Activated gamma-delta T cell treated with anti-CD3 and anti-CD28 coated beads, Interleukin-2, amount 50 U/mL, for 16 hours (primary cell): ENCODE measurements around the gene ABCA4.

Experiments used
- DNase-seq: peaks from one replicate; pipeline ENCODE4 v3.0.0-alpha.2; 2020; ENCODE audit warnings: low read depth

The ABCA4 gene

DNA sequence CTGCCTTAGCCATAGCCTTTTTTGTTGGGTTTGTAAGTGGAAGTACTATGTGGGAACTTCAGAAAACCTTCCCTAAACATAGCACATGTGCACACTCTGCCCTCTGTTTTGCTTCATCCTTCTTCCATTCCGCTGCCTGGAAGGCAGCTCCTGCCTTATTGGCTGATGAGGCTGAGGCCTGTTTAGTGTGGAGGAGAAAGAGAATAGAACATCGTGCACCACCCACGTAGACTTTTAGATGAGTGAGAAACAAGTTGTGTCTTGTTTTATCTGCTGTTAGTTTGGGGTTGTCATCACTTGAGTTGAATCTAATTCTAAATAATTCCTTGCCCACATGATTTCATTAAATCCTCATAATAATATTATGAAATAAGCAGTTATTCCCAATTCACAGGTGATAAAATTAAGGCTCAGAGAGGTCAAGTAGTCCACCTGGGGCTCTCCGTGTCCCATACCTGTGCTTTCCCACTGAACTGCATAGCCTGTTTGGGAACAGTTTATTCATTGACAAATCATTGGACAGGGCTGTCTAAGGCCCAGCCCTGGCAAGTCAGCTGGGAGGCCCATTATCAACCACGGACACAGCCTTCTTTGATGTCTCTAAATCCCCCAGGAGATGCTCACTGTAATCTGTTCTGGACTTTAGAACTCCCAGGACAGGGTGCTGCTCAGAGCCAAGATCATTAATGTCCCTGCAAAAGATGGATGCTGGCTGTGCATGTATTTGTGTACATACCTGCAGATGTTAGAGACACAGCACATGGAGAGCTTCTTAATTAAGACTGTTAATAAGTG lies 93.0 kb downstream of the ABCA4 start:
- no peak for DNase-seq

DNA sequence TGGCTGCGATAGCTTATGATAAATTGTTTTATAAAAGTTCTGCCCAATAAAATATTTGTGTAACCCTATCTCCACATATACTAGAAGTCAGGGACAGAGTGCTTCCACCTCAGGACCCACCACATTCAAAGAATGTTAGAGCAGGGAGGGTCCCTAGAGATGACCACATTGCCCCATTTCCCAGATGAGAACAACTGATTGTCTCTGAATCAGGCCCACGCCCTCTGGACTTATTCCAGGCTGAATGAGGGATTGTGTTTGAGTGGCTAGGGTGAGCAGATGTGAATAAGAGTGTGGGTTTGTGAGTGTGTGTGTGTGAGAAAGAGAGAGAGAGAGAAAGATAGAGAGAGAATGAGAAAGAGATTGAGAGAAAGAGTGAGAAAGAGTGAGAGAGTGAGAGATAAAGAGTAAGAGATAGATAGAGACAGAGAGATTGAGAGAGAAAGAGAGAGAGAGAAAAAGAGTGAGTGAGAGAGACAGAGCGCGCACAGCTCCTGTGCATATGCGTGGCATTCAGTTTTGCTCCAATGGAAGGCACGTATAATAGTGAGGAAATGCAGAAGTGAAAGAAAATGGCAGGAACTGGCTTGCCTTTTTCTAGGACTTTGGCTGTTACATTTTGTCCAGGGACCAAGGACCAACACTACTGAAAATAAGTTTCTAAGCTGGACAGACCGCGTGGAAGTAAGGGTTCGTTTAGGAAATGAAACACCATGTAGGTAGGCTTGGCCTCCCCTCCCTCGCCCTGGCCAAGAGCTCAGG lies 94.1 kb downstream of the ABCA4 start:
- no peak for DNase-seq

DNA sequence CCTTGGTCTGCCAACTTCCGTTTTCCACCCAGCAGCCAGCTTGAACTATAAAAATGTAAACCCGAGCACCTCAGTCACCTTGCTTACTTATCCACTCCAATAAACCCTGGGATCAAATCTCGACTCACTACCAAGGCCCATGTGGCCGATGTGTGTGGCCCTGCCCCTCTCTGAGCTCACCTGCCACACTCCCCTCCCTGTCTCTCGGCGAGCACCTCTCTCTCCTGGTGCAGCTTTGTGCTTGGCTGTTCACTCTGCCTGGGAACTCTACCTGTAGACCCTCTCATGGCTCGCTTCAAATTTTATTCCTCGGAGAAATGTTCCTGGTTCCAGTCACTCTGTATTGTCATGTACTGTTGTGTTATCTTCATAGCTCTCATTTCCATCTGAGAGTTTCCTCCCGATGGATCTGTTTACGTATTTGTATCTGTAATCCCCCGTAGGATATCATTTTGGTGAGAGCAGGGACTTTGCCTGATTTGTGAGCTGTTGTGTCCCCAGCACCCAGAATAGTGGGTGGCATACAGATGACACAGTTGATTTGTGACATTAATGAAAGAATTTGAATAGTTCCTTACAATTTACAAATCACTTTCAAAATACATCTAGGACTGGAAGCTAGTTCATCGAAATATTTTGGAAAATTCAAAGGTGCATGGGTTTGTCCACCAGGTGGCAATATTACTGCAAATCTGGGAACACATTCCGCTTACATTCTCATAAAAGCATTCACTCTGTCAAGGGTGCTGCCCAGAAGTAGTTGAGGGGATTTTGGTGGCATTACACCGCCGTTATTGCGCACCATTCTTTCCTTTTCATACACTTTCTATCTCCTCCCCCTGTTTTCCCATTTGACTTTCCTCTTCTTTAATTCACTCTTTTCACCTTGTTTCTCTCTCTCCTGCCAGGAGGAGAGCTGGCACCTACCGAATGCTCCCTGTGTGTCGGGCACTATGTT lies 95.3 kb downstream of the ABCA4 start:
- DNase-seq: no peak

- no peak for DNase-seq
Measured at GRCh38 chr1:94024104-94024792, 96.7 kb downstream of the ABCA4 start.

- no peak for DNase-seq
Measured at GRCh38 chr1:94022471-94023189, 98.3 kb downstream of the ABCA4 start.

DNA sequence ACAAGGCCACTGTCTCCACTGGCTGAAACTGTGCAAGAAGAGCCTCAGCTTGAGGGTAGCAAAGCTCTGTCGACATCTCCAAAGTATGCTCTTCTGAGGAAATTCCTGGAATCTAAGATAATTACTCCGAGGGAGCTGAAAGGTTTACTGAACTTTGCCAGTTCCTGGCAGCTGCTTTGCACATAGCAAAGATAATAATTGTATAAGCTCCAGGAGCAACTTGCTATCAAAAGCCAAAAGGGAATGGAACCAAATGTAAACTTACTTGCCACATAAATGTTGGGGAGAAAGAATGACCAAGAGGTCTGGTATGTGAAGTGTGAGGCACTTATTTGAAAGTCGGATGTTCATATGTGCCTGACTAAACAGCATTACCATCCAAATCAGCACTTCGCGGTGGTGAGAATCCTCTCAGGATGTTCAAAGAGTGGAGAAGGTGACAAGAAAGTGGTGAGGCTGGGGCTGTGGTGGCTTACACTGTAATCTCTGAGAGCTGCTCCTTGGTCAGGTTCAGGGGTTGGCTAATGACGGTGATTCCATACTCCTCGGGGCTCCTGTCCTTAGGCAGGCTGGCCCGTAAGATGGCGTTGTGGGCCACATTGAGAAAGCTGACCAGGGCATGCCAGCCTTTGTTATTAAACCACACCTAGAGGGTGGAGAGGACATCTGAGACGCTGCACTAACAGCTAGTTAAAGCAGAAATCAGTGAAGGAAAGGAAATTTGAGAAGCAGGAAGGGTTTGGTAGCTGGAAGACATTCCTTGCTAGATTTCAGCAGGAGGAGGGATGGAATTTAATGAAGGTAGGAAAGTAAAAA lies 100.0 kb downstream of the ABCA4 start:
- DNase-seq: no peak

DNA sequence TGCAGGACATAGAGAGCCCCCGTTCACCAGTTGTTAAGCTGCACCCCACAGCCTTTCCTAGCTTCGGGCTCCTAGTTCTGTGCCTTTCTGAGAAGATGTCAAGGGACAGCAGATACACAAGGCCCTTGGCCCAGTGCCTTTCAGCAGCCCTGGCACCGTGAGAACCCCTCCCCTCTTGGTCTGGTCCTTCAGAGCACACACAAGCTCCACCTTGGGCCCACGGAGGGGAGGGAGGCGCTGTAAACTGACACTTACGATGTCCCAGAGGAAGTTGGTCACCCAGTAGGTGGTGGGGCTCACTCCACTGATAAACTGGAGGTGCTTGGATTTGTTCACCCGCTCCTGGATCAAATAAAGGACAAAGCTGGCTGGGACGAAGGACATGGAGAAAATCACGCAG lies 101.6 kb downstream of the ABCA4 start:
- DNase-seq: no peak

GRCh38 chr1:94017155-94017829 lies 103.7 kb downstream of the ABCA4 start:
- DNase-seq: peak; percentile 20

GRCh38 chr1:94015489-94015817 lies 105.5 kb downstream of the ABCA4 start:
- no peak for DNase-seq

- no peak for DNase-seq
Measured at GRCh38 chr1:94014635-94015488, 106.1 kb downstream of the ABCA4 start.

DNA sequence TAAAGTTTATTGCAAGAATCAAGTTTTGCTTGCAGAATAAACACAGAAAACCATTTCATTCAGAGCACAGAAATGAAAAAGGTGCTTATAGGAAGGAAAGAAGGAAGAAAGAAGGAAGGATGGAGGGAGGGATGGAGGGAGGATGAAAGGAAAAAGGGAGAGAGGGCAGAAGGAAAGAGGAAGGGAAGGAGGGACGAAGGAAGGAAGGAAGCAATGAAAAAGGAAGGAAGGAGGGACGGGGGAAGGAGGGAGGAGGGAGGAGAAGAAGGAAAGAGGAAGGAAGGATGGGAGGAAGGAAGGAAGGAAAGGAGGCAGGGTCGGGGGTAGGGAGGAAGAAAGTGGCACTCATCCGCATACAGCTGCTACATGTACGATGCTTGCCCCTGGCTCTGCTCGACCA lies 106.9 kb downstream of the ABCA4 start:
- DNase-seq: no peak

GRCh38 chr1:94013367-94013878 lies 107.5 kb downstream of the ABCA4 start:
- no peak for DNase-seq

DNA sequence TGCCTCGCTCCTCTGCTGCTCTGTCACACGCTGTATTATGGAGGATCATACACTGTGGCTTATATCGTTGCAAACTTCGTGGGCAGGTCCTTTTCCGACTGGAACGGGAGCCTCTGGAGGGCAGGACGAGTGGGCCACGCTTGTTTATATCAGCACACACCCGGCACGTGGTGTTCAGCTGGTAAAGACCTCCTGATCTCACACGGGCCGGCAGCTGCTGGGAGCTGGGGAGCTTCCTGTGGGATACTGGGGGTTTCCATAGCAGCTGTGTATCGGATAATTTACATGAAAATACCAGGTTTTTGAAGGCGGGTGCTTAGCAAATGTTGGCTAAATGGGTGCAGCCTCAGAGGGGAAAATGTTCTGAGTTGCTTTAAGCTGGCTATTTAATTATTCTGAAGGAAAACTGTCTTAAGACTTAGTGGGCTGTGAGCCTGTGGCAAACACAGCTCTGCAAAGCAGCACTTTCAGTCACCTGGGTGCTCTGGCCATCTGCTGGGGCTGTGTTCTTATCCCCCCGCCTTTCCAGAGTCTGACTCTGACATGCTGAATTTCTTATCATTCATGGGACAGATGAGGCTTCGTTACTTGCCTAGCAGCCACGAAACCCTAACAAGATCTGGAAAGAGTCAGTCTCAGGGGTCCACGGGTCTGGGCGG lies 108.1 kb downstream of the ABCA4 start:
- DNase-seq: no peak

- no peak for DNase-seq
Measured at GRCh38 chr1:94011709-94012595, 109.0 kb downstream of the ABCA4 start.

- no peak for DNase-seq
Measured at GRCh38 chr1:94011129-94011528, 109.8 kb downstream of the ABCA4 start.

DNA sequence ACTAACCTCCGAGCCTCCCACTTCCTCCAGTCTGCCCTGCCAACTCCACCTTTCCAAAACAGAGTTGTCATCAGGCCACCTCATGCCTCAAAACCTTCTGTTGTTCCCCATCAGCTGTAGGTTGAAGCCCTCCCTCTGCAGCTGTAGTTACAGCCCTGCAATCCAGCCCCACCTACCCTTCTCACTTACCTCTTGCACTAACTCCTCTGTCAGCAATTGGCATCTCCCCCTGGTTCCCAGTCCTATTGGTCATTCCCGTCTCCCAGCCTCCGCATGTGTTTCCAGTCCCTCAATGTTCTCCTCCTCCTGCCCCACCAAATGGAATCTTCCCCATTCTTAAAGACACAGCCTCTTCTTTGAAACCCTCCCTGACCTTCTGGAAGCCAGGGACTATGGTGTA lies 111.6 kb downstream of the ABCA4 start:
- DNase-seq: no peak

GRCh38 chr1:94006604-94007003 lies 114.3 kb downstream of the ABCA4 start:
- no peak for DNase-seq
